K562 (cell line): ENCODE measurements around the gene IL4R. TPM values are rescaled to one million over a fixed set of nuclear protein-coding genes. Genes with fewer than 3 reads are reported as not detected.

Experiments used
- ATAC-seq: fragments of 200-7000 bp; cut with Tn5 transposase; 3 replicates; pipeline ENCODE4 v1.9.1; 2020; ENCODE audit warnings: moderate library complexity
- BruUV-seq: library from RNA; stranded (reverse); fragments of 400-500 nt; replicated peaks from 2 replicates; lab custom pipeline; 2021; lab: Mats Ljungman, UMichigan
- CTCF ChIA-PET: fragments of 300-600 bp; formaldehyde crosslinking; extraction: SDS; loops from one replicate; lab custom pipeline; 2021; ENCODE audit warnings: low intra/inter-chr PET ratio; lab: Yijun Ruan, JAX
- POLR2A ChIA-PET: fragments of 300-600, 350-650 bp; sonication (Branson Sonifier 250); formaldehyde crosslinking; extraction: SDS; loops from one replicate; lab custom pipeline; 2021; ENCODE audit warnings: antibody characterized with exemption, inconsistent platforms; lab: Yijun Ruan, JAX
- DNase-seq, 4 experiments: peaks; one replicate each; pipeline versions ENCODE4 v3.0.0 to v3.0.0-alpha.2; 2011 to 2018; ENCODE audit warnings: low spot score in 3 of 4, mixed read lengths in 3 of 4; ENCODE audit errors: extremely low read depth in 1 of 4
- FAIRE-seq: peaks from 2 replicates; lab custom pipeline; 2011; peaks lifted over from hg19 to GRCh38; lab: Jason Lieb, UNC
- H2AFZ ChIP-seq: 2 replicates; pipeline ENCODE4 v1.6.0; 2011; ENCODE audit warnings: low read depth, low read length, control low read depth, inconsistent platforms
- H3K27ac ChIP-seq: fragments of 200-600 bp; 3 replicates; pipeline ENCODE4 v1.8.0; 2011; ENCODE audit warnings: low read depth, mild to moderate bottlenecking, control low read depth, inconsistent platforms, low read length, moderate library complexity, mixed read lengths; ENCODE audit errors: extremely low read depth
- H3K27me3 ChIP-seq, 2 experiments: fragments of 300-600 bp in 1 of 2; 2 replicates in 1 of 2; 3 replicates in 1 of 2; pipeline versions ENCODE4 v1.6.0 to v1.8.0; 2011; ENCODE audit warnings: inconsistent platforms in 2 of 2, low read length in 2 of 2, mild to moderate bottlenecking in 1 of 2, mixed read lengths in 1 of 2, moderate library complexity in 1 of 2; ENCODE audit not compliant: control insufficient read depth in 2 of 2, insufficient read depth in 2 of 2
- H3K36me3 ChIP-seq: fragments of 300-600 bp; 3 replicates; pipeline ENCODE4 v1.8.0; 2011; ENCODE audit warnings: mild to moderate bottlenecking, low read length, inconsistent platforms; ENCODE audit not compliant: control insufficient read depth, insufficient read depth
- H3K4me1 ChIP-seq, 2 experiments: fragments of 200-600 bp in 1 of 2; replicated peaks in 1 of 2; 2 replicates in 1 of 2; 3 replicates in 1 of 2; pipeline versions ENCODE4 v1.5.1 to v1.8.0; 2011; ENCODE audit warnings: inconsistent platforms in 2 of 2, low read length in 2 of 2, mild to moderate bottlenecking in 1 of 2, mixed read lengths in 1 of 2, moderate library complexity in 1 of 2; ENCODE audit not compliant: control insufficient read depth in 2 of 2, insufficient read depth in 2 of 2
- H3K4me2 ChIP-seq: 2 replicates; pipeline ENCODE4 v1.6.1; 2011; ENCODE audit warnings: low read length, control low read depth, inconsistent platforms, mixed read lengths; ENCODE audit not compliant: insufficient read depth
- H3K4me3 ChIP-seq: fragments of 200-600 bp; sonication (generic), shearing (Covaris generic); 2 replicates; pipeline ENCODE4 v1.5.1; 2016; ENCODE audit warnings: control low read depth, inconsistent platforms
- H3K79me2 ChIP-seq: fragments of 200-600 bp; 3 replicates; pipeline ENCODE4 v1.8.0; 2011; ENCODE audit warnings: low read length, inconsistent platforms; ENCODE audit not compliant: control insufficient read depth, insufficient read depth
- H3K9ac ChIP-seq, 2 experiments: 2 replicates each; pipeline versions ENCODE4 v1.6.0 to v1.6.1; 2011; ENCODE audit warnings: low read depth in 2 of 2, low read length in 2 of 2, control low read depth in 1 of 2, inconsistent platforms in 1 of 2, mild to moderate bottlenecking in 1 of 2, mixed read lengths in 1 of 2; ENCODE audit not compliant: insufficient read depth in 1 of 2
- H3K9me1 ChIP-seq: one replicate; pipeline ENCODE4 v1.6.0; 2011; ENCODE audit warnings: inconsistent platforms, mild to moderate bottlenecking, low read length, moderate library complexity; ENCODE audit not compliant: control insufficient read depth, insufficient read depth
- H3K9me3 ChIP-seq: replicated peaks from 2 replicates; pipeline ENCODE4 v1.5.1; 2011; ENCODE audit warnings: low read depth, low read length, inconsistent platforms; ENCODE audit not compliant: control insufficient read depth, insufficient read depth
- H4K20me1 ChIP-seq: replicated peaks from 2 replicates; pipeline ENCODE4 v1.6.1; 2011; ENCODE audit warnings: low read length, inconsistent platforms, mixed read lengths; ENCODE audit not compliant: control insufficient read depth, insufficient read depth
- POLR3G ChIP-seq: IDR thresholded peaks from 2 replicates; pipeline ENCODE4 v1.6.1; 2011; ENCODE audit not compliant: insufficient read length, insufficient replicate concordance; ENCODE audit errors: extremely low read depth
- RBM25 ChIP-seq: fragments of 200-400 bp; formaldehyde crosslinking; IDR thresholded peaks from 2 replicates; pipeline ENCODE4 v1.6.1; 2018; ENCODE audit warnings: low read length, low read depth, moderate library complexity; ENCODE audit not compliant: severe bottlenecking
- TEAD2 ChIP-seq: fragments of 450-650 bp; IDR thresholded peaks from 2 replicates; pipeline ENCODE4 v1.6.1; 2016; ENCODE audit warnings: missing genetic modification characterization, control low read depth, missing compliant biosample characterization
- ZFP36 ChIP-seq: fragments of 150-350 bp; IDR thresholded peaks from 2 replicates; pipeline ENCODE4 v1.6.1; 2018; ENCODE audit warnings: low read length, low read depth; ENCODE audit not compliant: partially characterized antibody
- ZNF407 ChIP-seq: fragments of 450-650 bp; IDR thresholded peaks from 2 replicates; pipeline ENCODE4 v1.6.1; 2016; ENCODE audit warnings: low read depth
- WGBS: fragments of 100-300 bp; shearing (Covaris generic); methylation state at CpG from one replicate; pipeline ENCODE4 v1.1.6; 2016; ENCODE audit warnings: low coverage, mixed read lengths; ENCODE audit not compliant: insufficient coverage; ENCODE audit errors: missing lambda C conversion rate; 5-methylcytosine and 5-hydroxymethylcytosine counted together
- in situ Hi-C: fragments of 300-500 bp; cut with MboI; formaldehyde crosslinking; loops from 4 replicates; pipeline ENCODE4 v1.15.0; 2018; ENCODE audit warnings: inconsistent platforms, mixed read lengths
- intact Hi-C: fragments of 100-400 bp; cut with micrococcal nuclease; formaldehyde crosslinking; loops from 2 replicates; pipeline ENCODE4 v1.14.2; 2022
- polyA plus RNA-seq, 8 experiments: library from polyadenylated mRNA; depleted of rRNA in 4 of 8; stranded (reverse) in 5 of 8; unstranded in 3 of 8; fragments of >200 nt; fragmentation: Nextera tagmentation in 2 of 8; fragmentation: Illumina TruSeq in 1 of 8; extraction: Ambion mirVana in 2 of 8; extraction: Trizol in 1 of 8; gene quantifications; 2 replicates each; pipeline versions ENCODE4 v1.2.1 to v1.2.3, GENCODE V29; 2011 to 2014; ENCODE audit warnings: inconsistent platforms in 1 of 8, missing spikeins in 1 of 8
- total RNA-seq, 7 experiments: library from RNA; depleted of rRNA in 6 of 7; stranded (reverse); fragments of >200 nt in 6 of 7; fragmentation: Illumina TruSeq in 2 of 7; extraction: Trizol in 2 of 7; gene quantifications; 2 replicates each; pipeline versions ENCODE4 v1.2.1 to v1.2.3, GENCODE V29; 2011 to 2021; ENCODE audit warnings: low replicate concordance in 1 of 7

The IL4R gene
- total and polyA plus RNA-seq, 9 of the 15 experiments (the other 6 are each of a cell fraction or from before 2014, with no cell fraction given) = 0.17 to 5.8 (median 3.3) TPM

GRCh38 chr16:27308792-27309191, 5.0 kb upstream of the IL4R start:
- CTCF ChIA-PET = no interaction called here
- in situ Hi-C loops = loop anchor here (5.0 kb wide), 1 partner anchor 66 kb away; no protein-coding TSS in a partner anchor
- POLR2A ChIA-PET = no interaction called here

More at GRCh38 chr16:27308792-27309191, 5.0 kb upstream of the IL4R start:
- H3K4me3 ChIP-seq = no peak overlapping the region
- DNase-seq = no peak
- peaks cover 4 to 6% of the 10 kb centered on the region in 2 experiments; a peak in 4 of 5 replicates for H3K4me1 ChIP-seq
- no peaks in the 10 kb centered on the region for H3K36me3 ChIP-seq
- H4K20me1 ChIP-seq = no peaks in the 10 kb centered on the region
- peaks cover 19 to 28% of the 10 kb centered on the region in 2 experiments; a peak in 4 of 5 replicates for H3K27me3 ChIP-seq
- no peak overlapping the region for H3K4me2 ChIP-seq
- no peak for TF ChIP-seq TEAD2 (tag)
- peak; percentile 23; the same call in 1 of the 2 replicates for TF ChIP-seq ZNF407
- peak; percentile 76 for TF ChIP-seq RBM25
- TF ChIP-seq POLR3G = no peak
- TF ChIP-seq ZFP36 = peak; percentile 63
- TF ChIP-seq, all 486 proteins: peak for 3
- ATAC-seq (no peak), FAIRE-seq (no peak)
- H2AFZ ChIP-seq = no peak overlapping the region
- BruUV-seq = no TSS peak
- H3K9ac ChIP-seq = no peak overlapping the region
- no peaks in the 10 kb centered on the region for H3K79me2 ChIP-seq
- 0% methylated on average over 1 of the region's 1 CpG for WGBS
- no peak overlapping the region for H3K27ac ChIP-seq
- intact Hi-C loops = no loop called here
- no peaks in the 10 kb centered on the region for H3K9me3 ChIP-seq
- H3K9me1 ChIP-seq = no peaks in the 10 kb centered on the region
